ENCODE data around the gene ATP7B.
"Not testable (repeated sequence)": the region's sequence is repeated elsewhere in the genome, so short reads cannot be mapped to it uniquely, and the experiment has no call there.

ATP7B gene

GRCh38 chr13:51922771-51923480 is 88.3 kb downstream of the ATP7B start:
- no peak for DNase-seq (ENCODE audit: low spot score)

GRCh38 chr13:51921790-51922740 is 89.2 kb downstream of the ATP7B start:
- DNase-seq (ENCODE audit: low spot score) = no peak

GRCh38 chr13:51920786-51921185 is 90.5 kb downstream of the ATP7B start:
- DNase-seq (ENCODE audit: low spot score) = no peak

GRCh38 chr13:51920267-51920666 is 91.0 kb downstream of the ATP7B start:
- no peak for DNase-seq (ENCODE audit: low spot score)

- no peak for DNase-seq (ENCODE audit: low spot score)
Observed at GRCh38 chr13:51919531-51919930, 91.7 kb downstream of the ATP7B start.

GRCh38 chr13:51916962-51917361 is 94.3 kb downstream of the ATP7B start:
- no peak for DNase-seq (ENCODE audit: low spot score)

GRCh38 chr13:51916051-51916818 is 95.0 kb downstream of the ATP7B start:
- DNase-seq (ENCODE audit: low spot score) = no peak

- no peak for DNase-seq (ENCODE audit: low spot score)
Observed at GRCh38 chr13:51914137-51914493, 97.1 kb downstream of the ATP7B start.

- DNase-seq (ENCODE audit: low spot score) = no peak
Observed at GRCh38 chr13:51913421-51914136, 97.7 kb downstream of the ATP7B start.

GRCh38 chr13:51912511-51913225 is 98.6 kb downstream of the ATP7B start:
- no peak for DNase-seq (ENCODE audit: low spot score)

- no peak for DNase-seq (ENCODE audit: low spot score)
Observed at GRCh38 chr13:51912091-51912490, 99.2 kb downstream of the ATP7B start.

- no peak for DNase-seq (ENCODE audit: low spot score)
Observed at GRCh38 chr13:51910508-51910907, 100.7 kb downstream of the ATP7B start.

- DNase-seq (ENCODE audit: low spot score) = not testable (repeated sequence)
Observed at GRCh38 chr13:51909265-51909664, 102.0 kb downstream of the ATP7B start.

- no peak for DNase-seq (ENCODE audit: low spot score)
Observed at GRCh38 chr13:51907040-51907732, 104.1 kb downstream of the ATP7B start.

- DNase-seq (ENCODE audit: low spot score) = no peak
Observed at GRCh38 chr13:51906581-51906980, 104.7 kb downstream of the ATP7B start.

- DNase-seq (ENCODE audit: low spot score) = no peak
Observed at GRCh38 chr13:51905787-51906186, 105.5 kb downstream of the ATP7B start.

- no peak for DNase-seq (ENCODE audit: low spot score)
Observed at GRCh38 chr13:51902776-51903175, 108.5 kb downstream of the ATP7B start.

GRCh38 chr13:51900471-51900870 is 110.8 kb downstream of the ATP7B start:
- no peak for DNase-seq (ENCODE audit: low spot score)

GRCh38 chr13:51895906-51896888 is 115.1 kb downstream of the ATP7B start:
- DNase-seq (ENCODE audit: low spot score) = no peak

All from left forelimb (tissue), 1 donor.